Neural cell (in vitro differentiated cells): ENCODE results near the gene CYP4F12.

Experiments
- CTCF ChIP-seq: fragments of 450-650 bp; IDR thresholded peaks from 2 replicates; pipeline ENCODE4 v1.5.1; 2014; ENCODE audit warnings: antibody characterized with exemption, mild to moderate bottlenecking, moderate library complexity; ENCODE audit not compliant: poor library complexity, severe bottlenecking
- EZH2 ChIP-seq: fragments of 200-600, 300-800 bp; shearing (Covaris generic), sonication (generic); IDR thresholded peaks from 2 replicates; pipeline ENCODE4 v1.6.1; 2014; ENCODE audit warnings: antibody characterized with exemption, low read length, borderline replicate concordance, mild to moderate bottlenecking; ENCODE audit not compliant: insufficient read depth, poor library complexity, severe bottlenecking

- TF ChIP-seq EZH2 (no peak), CTCF (no peak)
Observed at GRCh38 chr19:15629003-15629880, 43.6 kb upstream of the CYP4F12 start.
